Measurements from ENCODE around the gene CPLX3. TPM values are rescaled to one million over a fixed set of nuclear protein-coding genes. Genes with fewer than 3 reads are reported as not detected.

The CPLX3 gene
- polyA plus RNA-seq, 4 donors, result 1.1 TPM; not detected in 3

DNA sequence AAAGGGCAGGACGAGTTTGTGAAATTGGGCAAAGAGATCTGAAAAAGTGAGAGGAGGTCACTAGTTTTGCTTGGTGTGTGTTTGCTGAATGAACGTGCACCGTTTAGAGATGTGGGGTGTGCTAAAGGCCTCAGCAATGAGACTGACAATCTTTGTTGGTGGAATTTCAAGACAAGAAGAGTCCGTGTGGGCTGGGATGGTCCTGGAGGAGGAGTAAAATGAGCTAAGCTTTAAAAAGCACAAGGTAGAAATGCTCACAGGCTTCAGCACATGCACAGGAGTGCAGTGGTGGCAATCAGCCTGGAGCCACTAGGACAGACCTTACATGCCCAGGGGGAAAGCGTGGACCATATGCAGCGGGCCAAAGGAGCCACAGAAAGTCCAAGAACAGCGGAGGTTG lies 1.5 kb upstream of the CPLX3 start:
- WGBS, 3 donors, result 77 to 86% (median 82%) methylated on average over 7 of the region's 7 CpGs
- no peak for FAIRE-seq
- Histone ChIP-seq H3K27me3 (ENCODE audit: control insufficient read depth in 3 of 3, insufficient read depth in 3 of 3, low read length in 3 of 3) (peaks cover 0 to 45% (median 9%) of the 10 kb centered on the region in 3 donors), H3K27ac (ENCODE audit: low read depth in 1 of 3, low read length in 2 of 3) (no peak overlapping the region), H3K4me3 (ENCODE audit: low read depth in 1 of 3, low read length in 3 of 3) (no peak overlapping the region), H3K36me3 (ENCODE audit: control insufficient read depth in 3 of 3, insufficient read depth in 2 of 3, low read depth in 1 of 3, low read length in 3 of 3) (no peaks in the 10 kb centered on the region), H3K9me3 (ENCODE audit: control insufficient read depth in 2 of 2, insufficient read depth in 1 of 2, low read depth in 1 of 2, low read length in 1 of 2) (no peaks in the 10 kb centered on the region), H3K4me1 (ENCODE audit: control insufficient read depth in 3 of 3, insufficient read depth in 2 of 3, low read depth in 1 of 3, low read length in 2 of 3) (peaks cover 0 to 4% (median 0%) of the 10 kb centered on the region in 3 donors)
- DNase-seq, result no peak

- Histone ChIP-seq H3K4me3 (ENCODE audit: low read depth in 1 of 3, low read length in 3 of 3) (no peak overlapping the region), H3K4me1 (ENCODE audit: control insufficient read depth in 3 of 3, insufficient read depth in 2 of 3, low read depth in 1 of 3, low read length in 2 of 3) (peaks cover 0 to 6% (median 0%) of the 10 kb centered on the region in 3 donors), H3K27ac (ENCODE audit: low read depth in 1 of 3, low read length in 2 of 3) (no peak overlapping the region), H3K9me3 (ENCODE audit: control insufficient read depth in 2 of 2, insufficient read depth in 1 of 2, low read depth in 1 of 2, low read length in 1 of 2) (no peaks in the 10 kb centered on the region), H3K27me3 (ENCODE audit: control insufficient read depth in 3 of 3, insufficient read depth in 3 of 3, low read length in 3 of 3) (peaks cover 0 to 45% (median 9%) of the 10 kb centered on the region in 3 donors), H3K36me3 (ENCODE audit: control insufficient read depth in 3 of 3, insufficient read depth in 2 of 3, low read depth in 1 of 3, low read length in 3 of 3) (no peaks in the 10 kb centered on the region)
- 49 to 56% (median 53%) methylated on average over 10 of the region's 10 CpGs for WGBS, 3 donors
- FAIRE-seq (no peak), DNase-seq (no peak)
Observed at GRCh38 chr15:74825866-74826265, 561 bp upstream of the CPLX3 start.

DNA sequence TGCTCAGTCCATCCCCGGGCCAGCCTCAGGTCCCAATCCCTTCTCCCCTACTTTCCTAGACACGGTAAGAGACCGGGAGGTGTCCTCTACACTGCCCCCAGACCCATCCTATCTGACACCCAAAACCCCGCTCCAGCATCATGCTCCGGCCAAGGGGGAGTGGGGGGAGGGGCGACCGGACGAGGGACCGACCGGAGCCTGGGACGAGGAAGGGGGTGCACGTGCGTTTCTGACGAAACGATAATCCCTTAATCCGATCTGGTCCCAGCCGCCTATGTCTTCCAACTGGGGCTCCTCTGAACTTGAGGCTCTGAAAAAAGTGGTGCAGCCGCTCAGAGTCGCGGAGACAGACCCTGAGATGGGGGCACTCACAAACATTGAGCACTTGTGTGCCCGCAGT lies 494 bp downstream of the CPLX3 start:
- no peak overlapping the region for H3K4me3 ChIP-seq (ENCODE audit: low read depth in 1 of 3, low read length in 3 of 3)
- 25 to 29% (median 26%) methylated on average over 21 of the region's 21 CpGs for WGBS, 3 donors
- H3K36me3 ChIP-seq (ENCODE audit: control insufficient read depth in 3 of 3, insufficient read depth in 2 of 3, low read depth in 1 of 3, low read length in 3 of 3), result no peaks in the 10 kb centered on the region
- peaks cover 0 to 45% (median 9%) of the 10 kb centered on the region in 3 donors for H3K27me3 ChIP-seq (ENCODE audit: control insufficient read depth in 3 of 3, insufficient read depth in 3 of 3, low read length in 3 of 3)
- no peak overlapping the region for H3K27ac ChIP-seq (ENCODE audit: low read depth in 1 of 3, low read length in 2 of 3)
- FAIRE-seq, result no peak
- no peak for DNase-seq
- H3K4me1 ChIP-seq (ENCODE audit: control insufficient read depth in 3 of 3, insufficient read depth in 2 of 3, low read depth in 1 of 3, low read length in 2 of 3), result peaks cover 0 to 16% (median 0%) of the 10 kb centered on the region in 3 donors
- H3K9me3 ChIP-seq (ENCODE audit: control insufficient read depth in 2 of 2, insufficient read depth in 1 of 2, low read depth in 1 of 2, low read length in 1 of 2), result no peaks in the 10 kb centered on the region

DNA sequence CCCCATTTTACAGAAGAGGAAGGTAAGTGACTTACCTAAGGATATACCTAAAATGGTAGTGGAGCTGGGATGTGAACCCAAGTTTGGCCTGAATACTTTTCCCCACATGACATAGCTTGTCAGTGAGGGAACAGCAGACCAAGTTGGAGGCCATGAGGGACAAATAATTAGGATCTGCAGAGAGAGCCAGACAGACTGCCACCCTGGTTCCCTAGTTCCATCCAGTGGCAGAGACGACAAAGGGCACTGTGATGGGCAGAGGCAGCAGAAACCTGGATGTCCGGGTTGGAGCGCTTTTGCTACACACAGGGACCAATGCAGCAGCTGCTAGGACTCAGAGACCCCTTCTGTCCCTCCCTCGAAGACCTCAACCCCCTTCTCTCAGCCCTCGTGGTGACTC lies 1.2 kb downstream of the CPLX3 start:
- H3K27ac ChIP-seq (ENCODE audit: low read depth in 1 of 3, low read length in 2 of 3), result no peak overlapping the region
- no peak for DNase-seq
- H3K36me3 ChIP-seq (ENCODE audit: control insufficient read depth in 3 of 3, insufficient read depth in 2 of 3, low read depth in 1 of 3, low read length in 3 of 3), result no peaks in the 10 kb centered on the region
- peaks cover 0 to 45% (median 9%) of the 10 kb centered on the region in 3 donors for H3K27me3 ChIP-seq (ENCODE audit: control insufficient read depth in 3 of 3, insufficient read depth in 3 of 3, low read length in 3 of 3)
- H3K4me3 ChIP-seq (ENCODE audit: low read depth in 1 of 3, low read length in 3 of 3), result no peak overlapping the region
- WGBS, 3 donors, result 56 to 60% (median 58%) methylated on average over 5 of the region's 5 CpGs
- no peak for FAIRE-seq
- peaks cover 0 to 23% (median 3%) of the 10 kb centered on the region in 3 donors for H3K4me1 ChIP-seq (ENCODE audit: control insufficient read depth in 3 of 3, insufficient read depth in 2 of 3, low read depth in 1 of 3, low read length in 2 of 3)
- no peaks in the 10 kb centered on the region for H3K9me3 ChIP-seq (ENCODE audit: control insufficient read depth in 2 of 2, insufficient read depth in 1 of 2, low read depth in 1 of 2, low read length in 1 of 2)

DNA sequence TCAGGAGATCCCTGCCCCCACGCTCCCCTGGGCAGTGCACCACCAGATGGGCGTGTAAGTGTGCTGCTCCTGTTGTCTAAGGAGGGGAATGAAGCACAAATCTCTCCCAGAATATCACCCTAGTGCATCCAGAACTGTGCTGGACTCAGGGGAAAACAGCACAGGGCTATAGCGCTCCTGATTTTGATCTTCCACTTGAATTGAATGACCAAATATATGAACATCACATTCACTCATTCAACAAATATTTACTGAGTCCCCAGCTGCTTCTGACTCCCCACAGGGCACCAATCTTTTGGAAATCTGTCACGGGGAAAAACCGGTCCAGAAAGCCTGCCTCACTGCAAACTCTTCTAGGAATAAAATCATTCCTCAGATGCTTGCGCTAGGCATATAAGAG lies 2.4 kb downstream of the CPLX3 start:
- FAIRE-seq (no peak), DNase-seq (no peak)
- Histone ChIP-seq H3K4me3 (ENCODE audit: low read depth in 1 of 3, low read length in 3 of 3) (no peak overlapping the region), H3K27me3 (ENCODE audit: control insufficient read depth in 3 of 3, insufficient read depth in 3 of 3, low read length in 3 of 3) (peaks cover 0 to 39% (median 9%) of the 10 kb centered on the region in 3 donors), H3K27ac (ENCODE audit: low read depth in 1 of 3, low read length in 2 of 3) (no peak overlapping the region), H3K4me1 (ENCODE audit: control insufficient read depth in 3 of 3, insufficient read depth in 2 of 3, low read depth in 1 of 3, low read length in 2 of 3) (peaks cover 0 to 25% (median 3%) of the 10 kb centered on the region in 3 donors), H3K9me3 (ENCODE audit: control insufficient read depth in 2 of 2, insufficient read depth in 1 of 2, low read depth in 1 of 2, low read length in 1 of 2) (no peaks in the 10 kb centered on the region), H3K36me3 (ENCODE audit: control insufficient read depth in 3 of 3, insufficient read depth in 2 of 3, low read depth in 1 of 3, low read length in 3 of 3) (no peaks in the 10 kb centered on the region)
- WGBS, 3 donors, result 79 to 84% (median 81%) methylated on average over 6 of the region's 6 CpGs

GRCh38 chr15:74829486-74829885 lies 3.1 kb downstream of the CPLX3 start:
- Histone ChIP-seq H3K4me3 (ENCODE audit: low read depth in 1 of 3, low read length in 3 of 3) (no peak overlapping the region), H3K4me1 (ENCODE audit: control insufficient read depth in 3 of 3, insufficient read depth in 2 of 3, low read depth in 1 of 3, low read length in 2 of 3) (peaks cover 0 to 25% (median 3%) of the 10 kb centered on the region in 3 donors), H3K27ac (ENCODE audit: low read depth in 1 of 3, low read length in 2 of 3) (no peak overlapping the region), H3K27me3 (ENCODE audit: control insufficient read depth in 3 of 3, insufficient read depth in 3 of 3, low read length in 3 of 3) (peaks cover 0 to 34% (median 9%) of the 10 kb centered on the region in 3 donors), H3K36me3 (ENCODE audit: control insufficient read depth in 3 of 3, insufficient read depth in 2 of 3, low read depth in 1 of 3, low read length in 3 of 3) (no peaks in the 10 kb centered on the region), H3K9me3 (ENCODE audit: control insufficient read depth in 2 of 2, insufficient read depth in 1 of 2, low read depth in 1 of 2, low read length in 1 of 2) (no peaks in the 10 kb centered on the region)
- FAIRE-seq, result no peak
- 61 to 78% (median 77%) methylated on average over 3 of the region's 3 CpGs for WGBS, 3 donors
- DNase-seq, result no peak

GRCh38 chr15:74829991-74830390 lies 3.6 kb downstream of the CPLX3 start:
- Histone ChIP-seq H3K36me3 (ENCODE audit: control insufficient read depth in 3 of 3, insufficient read depth in 2 of 3, low read depth in 1 of 3, low read length in 3 of 3) (no peaks in the 10 kb centered on the region), H3K9me3 (ENCODE audit: control insufficient read depth in 2 of 2, insufficient read depth in 1 of 2, low read depth in 1 of 2, low read length in 1 of 2) (no peaks in the 10 kb centered on the region), H3K4me3 (ENCODE audit: low read depth in 1 of 3, low read length in 3 of 3) (no peak overlapping the region), H3K27me3 (ENCODE audit: control insufficient read depth in 3 of 3, insufficient read depth in 3 of 3, low read length in 3 of 3) (peaks cover 0 to 32% (median 9%) of the 10 kb centered on the region in 3 donors), H3K4me1 (ENCODE audit: control insufficient read depth in 3 of 3, insufficient read depth in 2 of 3, low read depth in 1 of 3, low read length in 2 of 3) (peaks cover 0 to 25% (median 3%) of the 10 kb centered on the region in 3 donors), H3K27ac (ENCODE audit: low read depth in 1 of 3, low read length in 2 of 3) (no peak overlapping the region)
- FAIRE-seq (no peak), DNase-seq (no peak)
- 54 to 71% (median 65%) methylated on average over 6 of the region's 6 CpGs for WGBS, 3 donors

DNA sequence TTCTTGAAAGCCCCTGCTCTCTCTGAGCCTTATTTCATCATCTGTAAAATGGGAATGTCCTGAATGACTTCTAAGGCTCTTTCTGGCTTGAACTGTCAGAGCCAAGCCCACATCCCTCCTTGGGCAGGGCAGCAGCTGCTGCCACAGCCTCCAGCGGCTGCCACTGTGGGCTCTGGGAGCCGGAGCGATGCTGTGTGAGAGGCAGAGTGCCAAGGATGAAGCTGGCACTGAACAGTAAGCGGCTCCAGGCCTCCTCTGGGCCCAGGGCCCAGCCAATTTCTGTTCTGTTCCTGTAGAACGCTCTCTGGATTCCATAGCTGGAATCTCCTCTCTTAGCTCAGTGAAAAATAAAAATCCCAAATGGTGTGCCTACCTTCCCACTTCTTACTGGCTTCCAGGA lies 4.4 kb downstream of the CPLX3 start:
- no peak for DNase-seq
- no peak for FAIRE-seq
- Histone ChIP-seq H3K4me1 (ENCODE audit: control insufficient read depth in 3 of 3, insufficient read depth in 2 of 3, low read depth in 1 of 3, low read length in 2 of 3) (peaks cover 0 to 25% (median 3%) of the 10 kb centered on the region in 3 donors), H3K36me3 (ENCODE audit: control insufficient read depth in 3 of 3, insufficient read depth in 2 of 3, low read depth in 1 of 3, low read length in 3 of 3) (peaks cover 0 to 7% (median 0%) of the 10 kb centered on the region in 3 donors), H3K27me3 (ENCODE audit: control insufficient read depth in 3 of 3, insufficient read depth in 3 of 3, low read length in 3 of 3) (peaks cover 0 to 25% (median 9%) of the 10 kb centered on the region in 3 donors), H3K9me3 (ENCODE audit: control insufficient read depth in 2 of 2, insufficient read depth in 1 of 2, low read depth in 1 of 2, low read length in 1 of 2) (no peaks in the 10 kb centered on the region), H3K27ac (ENCODE audit: low read depth in 1 of 3, low read length in 2 of 3) (no peak overlapping the region), H3K4me3 (ENCODE audit: low read depth in 1 of 3, low read length in 3 of 3) (no peak overlapping the region)
- WGBS, 3 donors, result 16 to 67% (median 38%) methylated on average over 5 of the region's 5 CpGs

All from small intestine (tissue), 7 donors.